ENCODE results near the gene TMEM51.

DNA sequence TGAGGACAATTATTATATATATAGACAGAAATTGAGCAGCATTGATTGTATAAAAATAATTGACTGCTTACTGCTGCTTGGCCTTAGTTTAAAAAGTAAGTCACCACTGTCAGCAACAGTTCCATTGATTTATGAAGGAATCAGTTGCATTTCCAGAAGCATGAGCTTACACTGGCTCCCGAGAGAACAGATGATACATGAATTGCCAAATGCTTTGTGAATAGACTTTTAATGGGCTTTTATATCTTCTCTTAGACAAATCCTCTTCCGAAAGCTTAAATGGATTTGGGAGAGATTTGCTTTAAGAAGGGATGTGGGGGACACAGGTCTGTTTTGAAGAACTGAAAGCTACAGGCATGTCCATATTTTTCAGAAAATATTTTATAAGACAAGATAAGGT, 101.0 kb downstream of the TMEM51 start:
- TF ChIP-seq, protein P1, sequence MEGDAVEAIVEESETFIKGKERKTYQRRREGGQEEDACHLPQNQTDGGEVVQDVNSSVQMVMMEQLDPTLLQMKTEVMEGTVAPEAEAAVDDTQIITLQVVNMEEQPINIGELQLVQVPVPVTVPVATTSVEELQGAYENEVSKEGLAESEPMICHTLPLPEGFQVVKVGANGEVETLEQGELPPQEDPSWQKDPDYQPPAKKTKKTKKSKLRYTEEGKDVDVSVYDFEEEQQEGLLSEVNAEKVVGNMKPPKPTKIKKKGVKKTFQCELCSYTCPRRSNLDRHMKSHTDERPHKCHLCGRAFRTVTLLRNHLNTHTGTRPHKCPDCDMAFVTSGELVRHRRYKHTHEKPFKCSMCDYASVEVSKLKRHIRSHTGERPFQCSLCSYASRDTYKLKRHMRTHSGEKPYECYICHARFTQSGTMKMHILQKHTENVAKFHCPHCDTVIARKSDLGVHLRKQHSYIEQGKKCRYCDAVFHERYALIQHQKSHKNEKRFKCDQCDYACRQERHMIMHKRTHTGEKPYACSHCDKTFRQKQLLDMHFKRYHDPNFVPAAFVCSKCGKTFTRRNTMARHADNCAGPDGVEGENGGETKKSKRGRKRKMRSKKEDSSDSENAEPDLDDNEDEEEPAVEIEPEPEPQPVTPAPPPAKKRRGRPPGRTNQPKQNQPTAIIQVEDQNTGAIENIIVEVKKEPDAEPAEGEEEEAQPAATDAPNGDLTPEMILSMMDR (IDR thresholded peaks at IDR 0.05), result no peak
- TF ChIP-seq POLR2A (IDR thresholded peaks at IDR 0.05) (no peak), EP300 (IDR thresholded peaks at IDR 0.05) (no peak)

Measured in tibial nerve (tissue), 4 donors.